Activated CD4-positive, alpha-beta T cell treated with anti-CD3 and anti-CD28 coated beads for 36 hours (primary cell): ENCODE data around the gene TM6SF1. TPM values are rescaled to one million over a fixed set of nuclear protein-coding genes. Genes with fewer than 3 reads are reported as not detected.
"Not testable (repeated sequence)": the region's sequence is repeated elsewhere in the genome, so short reads cannot be mapped to it uniquely, and the experiment has no call there.

Source experiments
- ATAC-seq: fragments of 200-7000 bp; cut with Tn5 transposase; one replicate; pipeline ENCODE4 v1.10.0; 2021; ENCODE audit warnings: mild to moderate bottlenecking, moderate library complexity
- CTCF ChIA-PET: fragments of 350-600 bp; sonication (Branson Sonifier 250); formaldehyde crosslinking; loops from one replicate; lab custom pipeline; 2021; ENCODE audit warnings: antibody characterized with exemption; lab: Charles Lee
- POLR2A ChIA-PET: fragments of 350-600 bp; sonication (Branson Sonifier 250); formaldehyde crosslinking; loops from one replicate; lab custom pipeline; 2021; ENCODE audit warnings: antibody characterized with exemption, inconsistent platforms; lab: Charles Lee
- DNase-seq: peaks from one replicate; pipeline ENCODE4 v3.0.0-alpha.2; 2020
- H3K27ac Mint-ChIP-seq: one replicate; pipeline ENCODE4 v1.8.0; 2021; ENCODE audit warnings: mixed read lengths
- H3K27me3 Mint-ChIP-seq: one replicate; pipeline ENCODE4 v1.8.0; 2021; ENCODE audit warnings: mixed read lengths
- H3K36me3 Mint-ChIP-seq: one replicate; pipeline ENCODE4 v1.8.0; 2021; ENCODE audit warnings: low read depth, mixed read lengths
- H3K4me1 Mint-ChIP-seq: one replicate; pipeline ENCODE4 v1.8.0; 2021; ENCODE audit warnings: mixed read lengths
- H3K4me3 Mint-ChIP-seq: one replicate; pipeline ENCODE4 v1.8.0; 2021; ENCODE audit warnings: mild to moderate bottlenecking, moderate library complexity, mixed read lengths
- H3K9me3 Mint-ChIP-seq: one replicate; pipeline ENCODE4 v1.8.0; 2021; ENCODE audit warnings: low read depth, mixed read lengths
- intact Hi-C, 2 experiments: fragments of 100-400 bp; cut with DNase I in 1 of 2; cut with micrococcal nuclease in 1 of 2; formaldehyde crosslinking; loops; one replicate each; pipeline versions ENCODE4 v1.14.2 to v1.15.1; 2022 to 2024; cut with DNase I, micrococcal nuclease
- total RNA-seq, 2 experiments: library from RNA; stranded (reverse); gene quantifications; one replicate each; pipeline ENCODE4 v1.2.3, GENCODE V29; 2021

Gene TM6SF1
- total RNA-seq, 2 experiments from 2014 or later, result 1.3 to 1.5 TPM

DNA sequence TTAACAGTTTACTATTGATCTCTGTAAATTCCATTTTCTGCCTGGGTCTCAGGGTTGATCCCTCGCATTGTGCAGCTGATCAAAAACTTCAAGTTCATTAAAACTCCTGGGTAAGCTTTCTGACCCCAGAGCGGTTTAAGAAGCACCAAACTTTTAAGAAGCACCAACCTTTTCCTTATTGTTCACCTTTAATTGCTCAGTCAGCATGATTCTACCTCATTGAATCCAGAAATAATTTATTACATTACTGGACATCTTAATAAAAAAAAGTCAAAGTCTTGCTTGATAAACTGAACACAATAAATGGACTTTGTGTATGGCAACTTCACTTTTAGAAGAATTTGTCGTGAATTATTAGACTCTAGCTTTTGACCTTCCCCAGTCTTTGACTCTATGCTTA is 53.3 kb downstream of the TM6SF1 start:
- DNase-seq, result no peak
- H3K4me3 Mint-ChIP-seq, result no peak overlapping the region
- H3K36me3 Mint-ChIP-seq, result no peaks in the 10 kb centered on the region
- ChIA-PET CTCF (interaction anchor here (0.7 kb wide), 1 partner anchor 73 kb away, joined by 3 read pairs; no protein-coding TSS in a partner anchor), POLR2A (no interaction called here)
- no peak for ATAC-seq
- no peak overlapping the region for H3K27ac Mint-ChIP-seq
- H3K27me3 Mint-ChIP-seq, result peaks cover 16% of the 10 kb centered on the region
- peaks cover 24% of the 10 kb centered on the region for H3K4me1 Mint-ChIP-seq
- intact Hi-C loops, result loop anchor here in 1 of 2 experiments (5.0 kb wide), 1 partner anchor 313 kb away; no protein-coding TSS in a partner anchor
- peaks cover 4% of the 10 kb centered on the region for H3K9me3 Mint-ChIP-seq

DNA sequence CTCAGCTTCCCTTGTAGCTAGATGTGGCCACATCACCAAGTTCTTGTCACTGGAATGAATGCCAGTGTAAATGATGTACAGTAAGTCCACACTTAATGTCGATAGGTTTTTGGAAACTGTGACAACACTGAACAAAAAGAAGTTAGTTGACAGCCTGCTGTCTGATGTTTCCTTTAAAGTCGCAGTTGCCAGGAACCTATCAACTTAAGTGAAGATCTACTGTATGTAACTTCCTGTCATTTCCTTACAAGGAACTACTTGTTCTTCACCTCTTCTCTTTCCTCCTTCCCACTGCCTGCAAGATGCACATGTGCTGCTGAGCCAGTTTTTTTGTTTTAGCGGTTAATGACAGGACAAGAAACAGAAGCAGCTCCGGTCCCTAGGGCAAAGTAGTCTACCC is 55.6 kb downstream of the TM6SF1 start:
- H3K36me3 Mint-ChIP-seq, result peaks cover 4% of the 10 kb centered on the region
- CTCF ChIA-PET, result interaction anchor here (0.9 to 1.5 kb wide), 2 partner anchors 12 to 152 kb away, joined by 3 to 4 read pairs; partner anchors contain the start of gene C15orf40
- ATAC-seq (peak; percentile 36), DNase-seq (no peak)
- POLR2A ChIA-PET, result no interaction called here
- H3K27me3 Mint-ChIP-seq, result peaks cover 23% of the 10 kb centered on the region
- intact Hi-C loops, result loop anchor here in 1 of 2 experiments (5.0 kb wide), 1 partner anchor 316 kb away; no protein-coding TSS in a partner anchor
- no peak overlapping the region for H3K4me3 Mint-ChIP-seq
- peaks cover 16% of the 10 kb centered on the region for H3K9me3 Mint-ChIP-seq
- no peak overlapping the region for H3K27ac Mint-ChIP-seq
- H3K4me1 Mint-ChIP-seq, result peaks cover 19% of the 10 kb centered on the region

GRCh38 chr15:83164111-83164770 is 56.8 kb downstream of the TM6SF1 start:
- intact Hi-C loops, result loop anchor here (2.0 to 5.0 kb wide), 2 partner anchors 35 to 317 kb away; no protein-coding TSS in a partner anchor
- H3K4me1 Mint-ChIP-seq, result peaks cover 19% of the 10 kb centered on the region

GRCh38 chr15:83164771-83165404 is 57.4 kb downstream of the TM6SF1 start:
- no peak overlapping the region for H3K4me3 Mint-ChIP-seq
- peak; percentile 82 for ATAC-seq

More at GRCh38 chr15:83164111-83164770, 56.8 kb downstream of the TM6SF1 start:
- POLR2A ChIA-PET, result no interaction called here
- DNase-seq (no peak), ATAC-seq (no peak)
- H3K36me3 Mint-ChIP-seq, result peaks cover 4% of the 10 kb centered on the region
- H3K4me3 Mint-ChIP-seq, result no peak overlapping the region
- peak overlapping the region; percentile 34 for H3K27ac Mint-ChIP-seq
- peaks cover 27% of the 10 kb centered on the region for H3K27me3 Mint-ChIP-seq
- peaks cover 19% of the 10 kb centered on the region for H3K9me3 Mint-ChIP-seq
- CTCF ChIA-PET, result no interaction called here

GRCh38 chr15:83166218-83166617 is 58.8 kb downstream of the TM6SF1 start:
- no peak for DNase-seq
- Mint-ChIP-seq H3K4me3 (no peak overlapping the region), H3K9me3 (peaks cover 19% of the 10 kb centered on the region), H3K4me1 (peaks cover 19% of the 10 kb centered on the region), H3K27ac (no peak overlapping the region), H3K36me3 (peaks cover 4% of the 10 kb centered on the region), H3K27me3 (peaks cover 25% of the 10 kb centered on the region)
- ChIA-PET CTCF (no interaction called here), POLR2A (no interaction called here)
- intact Hi-C loops, result no loop called here
- no peak for ATAC-seq

More at GRCh38 chr15:83164771-83165404, 57.4 kb downstream of the TM6SF1 start:
- peaks cover 27% of the 10 kb centered on the region for H3K27me3 Mint-ChIP-seq
- CTCF ChIA-PET, result interaction anchor here (0.8 kb wide), 1 partner anchor 154 kb away, joined by 3 read pairs; no protein-coding TSS in a partner anchor
- peaks cover 19% of the 10 kb centered on the region for H3K9me3 Mint-ChIP-seq
- POLR2A ChIA-PET, result no interaction called here
- H3K36me3 Mint-ChIP-seq, result peaks cover 4% of the 10 kb centered on the region
- peaks cover 19% of the 10 kb centered on the region for H3K4me1 Mint-ChIP-seq
- intact Hi-C loops, result loop anchor here (2.0 to 5.0 kb wide), 2 partner anchors 34 to 318 kb away; no protein-coding TSS in a partner anchor
- DNase-seq, result peak; percentile 6
- peak overlapping the region; percentile 68 for H3K27ac Mint-ChIP-seq

DNA sequence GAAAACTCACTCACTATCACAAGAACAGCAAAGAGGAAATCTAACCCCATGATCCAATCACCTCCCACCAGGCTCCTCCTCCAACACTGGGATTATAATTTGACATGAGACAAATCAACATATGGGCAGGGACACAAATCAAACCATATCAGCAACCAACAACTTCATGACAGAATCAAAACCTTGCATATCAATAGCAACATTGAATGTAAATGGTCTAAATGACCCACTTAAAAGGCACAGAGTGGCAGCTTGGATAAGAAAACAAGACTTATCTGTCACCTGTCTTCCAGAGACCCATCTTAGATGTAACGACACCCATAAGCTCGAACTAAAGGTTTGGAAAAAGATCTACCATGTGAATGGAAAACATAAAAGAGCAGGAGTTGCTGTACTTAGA is 59.4 kb downstream of the TM6SF1 start:
- Mint-ChIP-seq H3K27me3 (peaks cover 23% of the 10 kb centered on the region), H3K4me1 (peaks cover 19% of the 10 kb centered on the region), H3K27ac (no peak overlapping the region), H3K4me3 (no peak overlapping the region), H3K36me3 (peaks cover 4% of the 10 kb centered on the region), H3K9me3 (peaks cover 19% of the 10 kb centered on the region)
- DNase-seq (no peak), ATAC-seq (no peak)
- intact Hi-C loops, result no loop called here
- ChIA-PET POLR2A (no interaction called here), CTCF (no interaction called here)

DNA sequence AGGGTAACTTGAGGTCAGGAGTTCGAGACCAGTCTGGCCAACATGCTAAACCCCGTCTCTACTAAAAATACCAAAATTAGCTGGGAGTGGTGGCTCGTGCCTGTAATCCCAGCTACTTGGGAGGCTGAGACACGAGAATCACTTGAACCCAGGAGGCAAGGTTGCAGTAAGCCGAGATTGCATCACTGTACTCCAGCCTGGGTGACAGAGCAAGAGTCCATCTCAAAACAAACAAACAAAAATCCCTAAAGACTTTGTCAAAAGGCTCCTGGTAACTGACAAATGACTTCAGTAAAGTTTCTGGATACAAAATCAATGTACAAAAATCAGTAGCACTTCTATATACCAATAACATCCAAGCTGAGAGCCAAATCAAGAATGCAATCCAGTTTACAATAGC is 62.1 kb downstream of the TM6SF1 start:
- DNase-seq, H3K27ac Mint-ChIP-seq, POLR2A ChIA-PET, H3K4me1 Mint-ChIP-seq, intact Hi-C loops, CTCF ChIA-PET, ATAC-seq, H3K4me3 Mint-ChIP-seq, H3K36me3 Mint-ChIP-seq: not testable (repeated sequence)
- Mint-ChIP-seq H3K9me3 (peaks cover 19% of the 10 kb centered on the region), H3K27me3 (peaks cover 16% of the 10 kb centered on the region)

GRCh38 chr15:83170474-83171165 is 63.2 kb downstream of the TM6SF1 start:
- peaks cover 16% of the 10 kb centered on the region for H3K9me3 Mint-ChIP-seq
- no peak overlapping the region for H3K4me3 Mint-ChIP-seq
- CTCF ChIA-PET, result no interaction called here
- no peaks in the 10 kb centered on the region for H3K4me1 Mint-ChIP-seq
- no peak for DNase-seq
- ATAC-seq, result no peak
- intact Hi-C loops, result loop anchor here in 1 of 2 experiments (10.0 kb wide), 1 partner anchor 756 kb away; no protein-coding TSS in a partner anchor
- no peak overlapping the region for H3K27ac Mint-ChIP-seq
- POLR2A ChIA-PET, result no interaction called here
- peaks cover 13% of the 10 kb centered on the region for H3K27me3 Mint-ChIP-seq
- peaks cover 4% of the 10 kb centered on the region for H3K36me3 Mint-ChIP-seq

DNA sequence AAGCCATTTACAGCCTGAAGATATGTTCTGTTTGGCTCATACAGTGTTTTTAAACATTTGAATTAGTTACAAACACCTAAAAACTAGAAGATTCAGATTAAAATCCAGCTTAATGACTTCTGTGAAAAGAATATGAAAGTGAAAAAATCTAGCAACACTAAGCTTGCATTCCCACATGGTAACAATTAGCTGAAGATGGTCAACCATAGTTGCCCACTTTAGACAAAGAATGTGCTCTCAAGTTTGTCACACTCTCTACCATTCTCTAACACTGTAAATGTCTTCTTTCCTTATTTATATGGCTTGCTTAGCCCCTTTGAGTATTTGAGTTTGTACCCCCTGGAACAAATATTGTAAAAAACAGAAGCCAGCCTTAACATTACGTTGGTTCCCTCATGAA is 67.4 kb downstream of the TM6SF1 start:
- no peak for ATAC-seq
- Mint-ChIP-seq H3K36me3 (no peaks in the 10 kb centered on the region), H3K4me3 (no peak overlapping the region), H3K27me3 (peaks cover 2% of the 10 kb centered on the region), H3K4me1 (no peaks in the 10 kb centered on the region), H3K27ac (no peak overlapping the region), H3K9me3 (no peaks in the 10 kb centered on the region)
- no peak for DNase-seq
- POLR2A ChIA-PET, result no interaction called here
- intact Hi-C loops, result loop anchor here in 1 of 2 experiments (10.0 kb wide), 1 partner anchor 760 kb away; no protein-coding TSS in a partner anchor
- CTCF ChIA-PET, result interaction anchor here (1.0 kb wide), 1 partner anchor 13 kb away, joined by 4 read pairs; no protein-coding TSS in a partner anchor

DNA sequence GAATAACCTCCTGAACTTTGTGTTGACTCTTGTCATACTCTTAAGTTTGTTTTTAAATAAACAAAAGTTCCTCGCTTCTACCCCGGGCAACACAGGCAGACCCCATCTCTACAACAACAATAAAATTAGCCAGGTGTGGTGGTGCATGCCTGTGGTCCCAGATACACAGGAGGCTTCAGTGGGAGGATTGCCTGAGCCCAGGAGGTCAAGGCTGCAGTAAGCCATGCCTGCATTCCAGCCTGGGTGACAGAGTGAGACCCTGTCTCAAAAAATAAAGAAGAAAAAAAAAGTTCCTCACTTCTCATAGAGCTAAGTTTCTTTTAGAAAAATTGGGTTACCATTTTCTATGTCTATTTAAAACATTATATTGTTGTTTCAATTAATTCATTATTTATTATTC is 70.9 kb downstream of the TM6SF1 start:
- H3K36me3 Mint-ChIP-seq, result no peaks in the 10 kb centered on the region

DNA sequence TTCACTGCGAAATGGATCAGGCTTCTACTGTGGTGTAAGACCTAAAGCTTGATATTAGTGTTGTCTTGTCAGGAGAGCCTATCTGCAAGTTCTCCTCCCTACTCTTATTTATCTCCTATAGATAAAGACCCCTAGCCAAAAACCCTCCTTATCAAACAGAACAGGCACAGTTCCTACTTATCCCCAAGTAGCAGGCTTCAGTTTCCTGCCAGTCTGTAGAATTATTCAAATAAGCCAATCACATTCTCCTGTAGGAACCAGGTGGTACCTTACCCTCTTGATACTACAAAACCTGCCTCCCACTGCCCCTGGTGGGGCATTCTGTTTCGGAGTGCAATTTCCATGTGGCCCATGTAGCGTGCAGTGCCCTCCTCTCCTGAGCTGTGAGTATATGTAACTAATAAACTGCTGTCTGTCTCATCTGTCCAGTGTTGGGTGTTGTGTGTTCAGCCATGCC is 71.5 kb downstream of the TM6SF1 start:
- no peak overlapping the region for H3K4me3 Mint-ChIP-seq
- ATAC-seq, result no peak
- CTCF ChIA-PET, result no interaction called here
- no peaks in the 10 kb centered on the region for H3K9me3 Mint-ChIP-seq
- no peaks in the 10 kb centered on the region for H3K36me3 Mint-ChIP-seq
- POLR2A ChIA-PET, result no interaction called here
- no peaks in the 10 kb centered on the region for H3K4me1 Mint-ChIP-seq
- H3K27me3 Mint-ChIP-seq, result peaks cover 2% of the 10 kb centered on the region
- intact Hi-C loops, result loop anchor here in 1 of 2 experiments (10.0 kb wide), 1 partner anchor 764 kb away; no protein-coding TSS in a partner anchor
- no peak for DNase-seq
- H3K27ac Mint-ChIP-seq, result no peak overlapping the region

More for the DNA sequence above, 70.9 kb downstream of the TM6SF1 start:
- intact Hi-C loops, result loop anchor here in 1 of 2 experiments (10.0 kb wide), 1 partner anchor 764 kb away; no protein-coding TSS in a partner anchor
- POLR2A ChIA-PET, result no interaction called here
- Mint-ChIP-seq H3K27ac (no peak overlapping the region), H3K4me1 (no peaks in the 10 kb centered on the region), H3K9me3 (no peaks in the 10 kb centered on the region), H3K27me3 (peaks cover 2% of the 10 kb centered on the region), H3K4me3 (no peak overlapping the region)
- DNase-seq (no peak), ATAC-seq (no peak)
- CTCF ChIA-PET, result interaction anchor here (0.5 kb wide), 1 partner anchor 26 kb away, joined by 3 read pairs; no protein-coding TSS in a partner anchor
